Endothelial cell of umbilical vein (primary cell): Measurements from ENCODE around the gene SDE2. TPM values are rescaled to one million over a fixed set of nuclear protein-coding genes. Genes with fewer than 3 reads are reported as not detected.

Source experiments
- BruUV-seq: library from RNA; stranded (reverse); fragments of 400-500 nt; replicated peaks from 2 replicates; lab custom pipeline; 2021; lab: Mats Ljungman, UMichigan
- CTCF ChIA-PET: fragments of 300-600, 350-600 bp; sonication (Branson Sonifier 250); formaldehyde crosslinking; loops from one replicate; lab custom pipeline; 2021; ENCODE audit warnings: antibody characterized with exemption, inconsistent platforms; lab: Charles Lee
- POLR2A ChIA-PET: fragments of 300-600, 350-600 bp; sonication (Branson Sonifier 250); formaldehyde crosslinking; loops from one replicate; lab custom pipeline; 2021; ENCODE audit warnings: antibody characterized with exemption, inconsistent platforms; lab: Charles Lee
- DNase-seq: peaks from one replicate; pipeline ENCODE4 v3.0.0-alpha.2; 2011; ENCODE audit warnings: low read depth, low spot score
- FAIRE-seq: peaks from 2 replicates; lab custom pipeline; 2011; peaks lifted over from hg19 to GRCh38; lab: Jason Lieb, UNC
- H2AFZ ChIP-seq: 2 replicates; pipeline ENCODE4 v1.6.0; 2012; ENCODE audit warnings: low read depth, low read length, control low read depth, inconsistent platforms
- H3K27ac ChIP-seq: 2 replicates; pipeline ENCODE4 v1.5.1; 2011; ENCODE audit warnings: low read depth, mild to moderate bottlenecking, control low read depth, low read length, moderate library complexity; ENCODE audit not compliant: insufficient read depth
- H3K27me3 ChIP-seq, 2 experiments: 2 replicates each; pipeline versions ENCODE4 v1.6.0 to v1.6.1; 2011; ENCODE audit warnings: low read length in 2 of 2, mixed read lengths in 1 of 2; ENCODE audit not compliant: control insufficient read depth in 2 of 2, insufficient read depth in 2 of 2
- H3K36me3 ChIP-seq, 2 experiments: 2 replicates in 1 of 2; 3 replicates in 1 of 2; pipeline ENCODE4 v1.5.1; 2011; ENCODE audit warnings: low read length in 2 of 2, mild to moderate bottlenecking in 1 of 2, moderate library complexity in 1 of 2; ENCODE audit not compliant: control insufficient read depth in 2 of 2, insufficient read depth in 2 of 2; ENCODE audit errors: extremely low read depth in 1 of 2
- H3K4me1 ChIP-seq: 3 replicates; pipeline ENCODE4 v1.5.1; 2011; ENCODE audit warnings: mild to moderate bottlenecking, low read length; ENCODE audit not compliant: control insufficient read depth, insufficient read depth; ENCODE audit errors: extremely low read depth
- H3K4me2 ChIP-seq: 2 replicates; pipeline ENCODE4 v1.6.1; 2011; ENCODE audit warnings: low read length, control low read depth, mixed read lengths; ENCODE audit not compliant: insufficient read depth
- H3K4me3 ChIP-seq, 3 experiments: fragments of 200-600 bp in 1 of 3; sonication (generic), shearing (Covaris generic) in 1 of 3; replicated peaks in 1 of 3; 2 replicates each; pipeline ENCODE4 v1.5.1; 2011 to 2016; ENCODE audit warnings: control low read depth in 3 of 3, low read length in 3 of 3, mild to moderate bottlenecking in 2 of 3, inconsistent platforms in 1 of 3, low read depth in 1 of 3, moderate library complexity in 1 of 3; ENCODE audit not compliant: insufficient read depth in 1 of 3
- H3K79me2 ChIP-seq: 2 replicates; pipeline ENCODE4 v1.6.0; 2012; ENCODE audit warnings: low read length, inconsistent platforms; ENCODE audit not compliant: control insufficient read depth, insufficient read depth
- H3K9ac ChIP-seq: replicated peaks from 2 replicates; pipeline ENCODE3; 2011; ENCODE audit warnings: low read length, control low read depth; ENCODE audit not compliant: insufficient read depth; ENCODE audit errors: extremely low read depth
- H3K9me1 ChIP-seq: replicated peaks from 3 replicates; pipeline ENCODE4 v1.6.0; 2011; ENCODE audit warnings: mild to moderate bottlenecking, low read length; ENCODE audit not compliant: control insufficient read depth, insufficient read depth; ENCODE audit errors: extremely low read depth
- H3K9me3 ChIP-seq: replicated peaks from 2 replicates; pipeline ENCODE4 v1.5.1; 2012; ENCODE audit warnings: low read length, inconsistent platforms; ENCODE audit not compliant: control insufficient read depth, insufficient read depth
- H4K20me1 ChIP-seq: replicated peaks from 2 replicates; pipeline ENCODE3; 2011; ENCODE audit warnings: mild to moderate bottlenecking, low read length; ENCODE audit not compliant: control insufficient read depth, insufficient read depth; ENCODE audit errors: extremely low read depth
- FOS ChIP-seq: IDR thresholded peaks from 2 replicates; pipeline ENCODE4 v1.6.1; 2011; ENCODE audit warnings: mild to moderate bottlenecking, low read length, moderate library complexity, borderline replicate concordance; ENCODE audit not compliant: insufficient read depth
- GATA2 ChIP-seq: IDR thresholded peaks from 2 replicates; pipeline ENCODE4 v1.7.0; 2011; ENCODE audit warnings: low read depth, mild to moderate bottlenecking, moderate library complexity, mixed read lengths, low read length; ENCODE audit not compliant: insufficient read length, insufficient read depth
- JUN ChIP-seq: IDR thresholded peaks from 2 replicates; pipeline ENCODE4 v1.6.1; 2011; ENCODE audit warnings: borderline replicate concordance, low read depth; ENCODE audit not compliant: insufficient read length, insufficient read depth
- MYC ChIP-seq: IDR thresholded peaks from one replicate; pipeline ENCODE4 v1.6.1; 2011; ENCODE audit warnings: mild to moderate bottlenecking, low read depth, low read length
- POLR2A ChIP-seq: IDR thresholded peaks from 2 replicates; pipeline ENCODE4 v1.6.1; 2012; ENCODE audit warnings: low read depth, mild to moderate bottlenecking, control low read depth, low read length
- POLR2AphosphoS5 ChIP-seq: IDR thresholded peaks from 2 replicates; pipeline ENCODE4 v1.6.1; 2012; ENCODE audit warnings: low read depth, mild to moderate bottlenecking, control low read depth, low read length, moderate library complexity; ENCODE audit not compliant: insufficient read depth
- dilution Hi-C: fragments of 300-500 bp; cut with MboI; formaldehyde crosslinking; loops from one replicate; pipeline ENCODE4 v1.15.0; 2019; ENCODE audit warnings: low sequenced_read_pairs; ENCODE audit not compliant: extremely low pct_ligation_motif_present
- intact Hi-C: fragments of 100-400 bp; cut with micrococcal nuclease; formaldehyde crosslinking; loops from one replicate; pipeline ENCODE4 v1.10.0; 2022
- polyA plus RNA-seq, 4 experiments: library from polyadenylated mRNA; depleted of rRNA in 3 of 4; stranded (reverse) in 3 of 4; unstranded in 1 of 4; fragments of >200 nt; gene quantifications; 2 replicates each; pipeline versions ENCODE4 v1.2.1 to v1.2.3, GENCODE V29; 2011 to 2012; ENCODE audit warnings: missing spikeins in 1 of 4
- total RNA-seq: library from RNA; stranded (reverse); gene quantifications from 2 replicates; pipeline ENCODE4 v1.2.3, GENCODE V29; 2021
- TF ChIP-seq, protein P1 (sequence below), 2 donors: IDR thresholded peaks; 1 replicate in 1 of 2; 2 replicates in 1 of 2; pipeline ENCODE4 v1.5.1; 2011; ENCODE audit warnings: low read length in 2 of 2, mild to moderate bottlenecking in 2 of 2, moderate library complexity in 2 of 2, control low read depth in 1 of 2, inconsistent platforms in 1 of 2, low read depth in 1 of 2; ENCODE audit not compliant: insufficient read depth in 1 of 2; ENCODE audit errors: extremely low read depth in 1 of 2

SDE2 gene
- total and polyA plus RNA-seq, 2 donors (not counting 3 experiments of a cell fraction or from before 2014, with no cell fraction given), result 11.9 to 16.1 TPM

DNA sequence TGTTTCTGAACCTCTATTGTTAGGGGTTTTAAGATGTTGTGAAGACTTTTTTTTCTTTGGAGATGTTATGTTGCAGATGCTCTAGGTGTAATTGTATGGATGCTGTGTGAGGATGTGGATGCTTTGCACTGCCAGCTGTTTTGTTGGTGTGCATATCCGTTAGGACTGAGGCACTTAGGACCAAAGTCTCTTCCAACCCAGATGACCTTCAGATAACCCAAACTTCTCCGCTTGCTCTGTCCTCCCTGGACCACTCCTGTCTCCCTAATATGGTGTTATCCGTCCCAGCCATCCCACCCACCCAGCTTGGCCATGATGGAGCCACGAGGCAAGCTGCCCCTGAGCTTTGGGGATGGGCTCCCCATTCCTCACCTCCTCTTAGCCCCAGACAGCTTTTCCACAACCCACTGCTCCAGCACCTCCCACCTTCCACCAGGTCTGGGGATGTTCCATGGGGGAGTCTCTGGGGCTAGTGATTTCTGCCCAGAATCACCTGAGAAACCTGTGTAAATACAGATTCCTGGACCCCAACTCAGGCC lies 53.0 kb downstream of the SDE2 start:
- POLR2A ChIA-PET, result no interaction called here
- Histone ChIP-seq H3K9me3 (no peaks in the 10 kb centered on the region), H3K27ac (no peak overlapping the region), H3K4me1 (no peaks in the 10 kb centered on the region), H3K79me2 (no peaks in the 10 kb centered on the region), H3K4me2 (no peak overlapping the region), H3K36me3 (no peaks in the 10 kb centered on the region), H3K27me3 (peaks cover 6 to 12% of the 10 kb centered on the region in 2 experiments), H2AFZ (no peak overlapping the region), H3K9ac (no peak overlapping the region), H4K20me1 (no peaks in the 10 kb centered on the region), H3K9me1 (no peaks in the 10 kb centered on the region), H3K4me3 (no peak overlapping the region)
- FAIRE-seq (no peak), DNase-seq (no peak)
- TF ChIP-seq POLR2AphosphoS5 (no peak), GATA2 (no peak), FOS (no peak), JUN (no peak), MYC (no peak), POLR2A (no peak)
- TF ChIP-seq, protein P1, sequence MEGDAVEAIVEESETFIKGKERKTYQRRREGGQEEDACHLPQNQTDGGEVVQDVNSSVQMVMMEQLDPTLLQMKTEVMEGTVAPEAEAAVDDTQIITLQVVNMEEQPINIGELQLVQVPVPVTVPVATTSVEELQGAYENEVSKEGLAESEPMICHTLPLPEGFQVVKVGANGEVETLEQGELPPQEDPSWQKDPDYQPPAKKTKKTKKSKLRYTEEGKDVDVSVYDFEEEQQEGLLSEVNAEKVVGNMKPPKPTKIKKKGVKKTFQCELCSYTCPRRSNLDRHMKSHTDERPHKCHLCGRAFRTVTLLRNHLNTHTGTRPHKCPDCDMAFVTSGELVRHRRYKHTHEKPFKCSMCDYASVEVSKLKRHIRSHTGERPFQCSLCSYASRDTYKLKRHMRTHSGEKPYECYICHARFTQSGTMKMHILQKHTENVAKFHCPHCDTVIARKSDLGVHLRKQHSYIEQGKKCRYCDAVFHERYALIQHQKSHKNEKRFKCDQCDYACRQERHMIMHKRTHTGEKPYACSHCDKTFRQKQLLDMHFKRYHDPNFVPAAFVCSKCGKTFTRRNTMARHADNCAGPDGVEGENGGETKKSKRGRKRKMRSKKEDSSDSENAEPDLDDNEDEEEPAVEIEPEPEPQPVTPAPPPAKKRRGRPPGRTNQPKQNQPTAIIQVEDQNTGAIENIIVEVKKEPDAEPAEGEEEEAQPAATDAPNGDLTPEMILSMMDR (IDR thresholded peaks at IDR 0.05; ENCODE audit: extremely low read depth in 1 of 2, insufficient read depth in 1 of 2, low read depth in 1 of 2, low read length in 2 of 2), result no peak
- no TSS peak for BruUV-seq
- CTCF ChIA-PET, result interaction anchor here (1.1 to 2.3 kb wide), 7 partner anchors 8 to 119 kb away, joined by 3 to 10 read pairs (median 4); partner anchors contain the start of gene PYCR2
- intact Hi-C loops, result no loop called here
- dilution Hi-C loops, result no loop called here
